ENCODE measurements around the gene TRMT1L.
A peak's percentile ranks its signal among the peaks of the same experiment; 100 is the strongest.
"Not testable (repeated sequence)": the region's sequence is repeated elsewhere in the genome, so short reads cannot be mapped to it uniquely, and the experiment has no call there.

Gene TRMT1L, protein sequence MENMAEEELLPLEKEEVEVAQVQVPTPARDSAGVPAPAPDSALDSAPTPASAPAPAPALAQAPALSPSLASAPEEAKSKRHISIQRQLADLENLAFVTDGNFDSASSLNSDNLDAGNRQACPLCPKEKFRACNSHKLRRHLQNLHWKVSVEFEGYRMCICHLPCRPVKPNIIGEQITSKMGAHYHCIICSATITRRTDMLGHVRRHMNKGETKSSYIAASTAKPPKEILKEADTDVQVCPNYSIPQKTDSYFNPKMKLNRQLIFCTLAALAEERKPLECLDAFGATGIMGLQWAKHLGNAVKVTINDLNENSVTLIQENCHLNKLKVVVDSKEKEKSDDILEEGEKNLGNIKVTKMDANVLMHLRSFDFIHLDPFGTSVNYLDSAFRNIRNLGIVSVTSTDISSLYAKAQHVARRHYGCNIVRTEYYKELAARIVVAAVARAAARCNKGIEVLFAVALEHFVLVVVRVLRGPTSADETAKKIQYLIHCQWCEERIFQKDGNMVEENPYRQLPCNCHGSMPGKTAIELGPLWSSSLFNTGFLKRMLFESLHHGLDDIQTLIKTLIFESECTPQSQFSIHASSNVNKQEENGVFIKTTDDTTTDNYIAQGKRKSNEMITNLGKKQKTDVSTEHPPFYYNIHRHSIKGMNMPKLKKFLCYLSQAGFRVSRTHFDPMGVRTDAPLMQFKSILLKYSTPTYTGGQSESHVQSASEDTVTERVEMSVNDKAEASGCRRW

DNA sequence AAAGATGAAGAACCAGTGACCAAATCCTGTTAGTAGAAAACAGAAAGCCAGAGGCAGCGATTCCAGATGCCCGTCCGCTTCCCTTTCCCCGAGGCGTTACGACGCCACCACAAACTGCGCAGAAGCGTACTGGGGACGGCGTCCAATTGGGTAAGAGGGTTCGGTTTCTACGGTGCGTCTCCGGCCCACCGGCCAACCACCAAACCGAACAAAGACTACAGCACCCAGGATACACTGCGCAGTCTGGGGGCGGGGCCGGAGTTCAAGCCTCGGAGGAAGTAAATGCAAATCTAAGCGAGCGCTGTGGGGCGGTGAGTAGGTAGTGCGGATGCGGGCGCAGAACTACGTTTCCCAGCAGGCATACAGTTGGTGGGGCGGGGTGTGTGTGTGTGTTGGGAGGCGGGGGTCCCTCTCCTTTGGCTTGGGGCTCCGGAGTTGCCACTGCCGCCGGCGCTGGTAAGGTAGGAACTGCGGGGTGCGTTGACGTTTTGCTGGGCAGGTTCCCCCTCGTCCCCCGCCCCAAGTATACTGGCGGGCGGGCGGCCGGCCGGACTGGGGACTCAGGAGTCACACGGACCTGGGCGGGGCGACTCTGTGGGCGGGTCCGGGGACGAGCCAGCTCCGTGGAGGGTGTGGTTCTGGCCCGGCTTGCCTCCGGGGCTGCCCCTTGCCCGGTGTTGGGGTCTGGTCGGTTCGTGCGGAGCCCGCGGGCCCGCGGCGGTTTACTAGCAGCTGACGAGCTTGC is at the start of gene TRMT1L, which contains the start of gene SWT1:
TRMT1L (minus strand) TSS at position 100 of the 745 bp plus-strand sequence. CDS start 241 bp downstream, outside the sequence.
SWT1 (plus strand) TSS at position 314 of the 745 bp plus-strand sequence. CDS start 3,675 bp downstream, outside the sequence.
- DNase-seq, result peak; percentile 99

DNA sequence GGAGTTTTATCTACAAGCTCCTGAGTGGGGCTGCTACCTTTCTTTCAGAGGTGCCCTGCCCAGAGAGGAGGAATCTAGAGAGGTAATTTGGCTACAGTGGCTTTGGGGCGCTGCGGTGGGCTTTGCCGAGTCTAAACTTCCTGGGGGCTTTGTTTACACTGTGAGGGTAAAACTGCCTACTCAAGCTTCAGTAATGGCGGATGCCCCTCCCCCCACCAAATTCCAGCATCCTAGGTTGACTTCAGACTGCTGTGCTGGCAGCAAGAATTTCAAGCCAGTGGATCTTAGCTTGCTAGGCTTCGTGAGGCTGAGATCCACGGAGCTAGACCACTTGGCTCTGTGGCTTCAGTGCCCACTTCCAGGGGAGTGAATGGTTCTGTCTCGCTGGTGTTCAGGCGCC is 44.1 kb upstream of the TRMT1L start:
- DNase-seq, result no peak

DNA sequence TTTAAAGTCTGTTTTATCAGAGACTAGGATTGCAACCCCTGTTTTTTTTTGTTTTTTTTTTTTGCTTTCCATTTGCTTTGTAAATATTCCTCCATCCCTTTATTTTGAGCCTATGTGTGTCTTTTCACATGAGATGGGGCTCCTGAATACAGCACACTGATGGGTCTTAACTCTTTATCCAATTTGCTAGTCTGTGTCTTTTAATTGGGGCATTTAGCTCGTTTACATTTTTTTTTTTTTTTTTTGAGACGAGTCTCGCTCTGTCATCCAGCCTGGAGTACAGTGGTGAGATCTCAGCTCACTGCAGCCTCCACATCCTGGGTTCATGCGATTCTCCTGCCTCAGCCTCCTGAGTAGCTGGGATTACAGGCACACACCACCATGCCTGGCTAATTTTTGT is 42.0 kb upstream of the TRMT1L start:
- not testable (repeated sequence) for DNase-seq

DNA sequence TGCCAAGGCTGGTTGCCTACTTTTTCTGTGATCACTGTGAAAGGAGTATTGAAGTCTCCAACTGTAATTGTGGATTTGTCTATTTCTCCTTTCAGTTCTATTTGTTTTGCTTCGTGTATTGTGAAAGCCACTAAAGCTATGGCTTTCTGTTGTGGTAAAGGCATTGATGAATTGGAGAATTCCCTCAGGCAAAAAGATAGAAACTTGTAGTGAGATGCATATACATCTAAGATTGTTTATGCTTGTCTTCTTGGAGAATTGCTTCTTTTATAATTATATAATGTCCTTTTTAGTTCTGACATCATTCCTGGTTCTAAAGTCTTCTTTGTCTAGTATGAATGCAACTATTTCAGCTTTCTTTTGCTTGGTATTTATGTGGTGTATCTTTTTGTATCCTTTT is 37.0 kb upstream of the TRMT1L start:
- DNase-seq, result no peak

DNA sequence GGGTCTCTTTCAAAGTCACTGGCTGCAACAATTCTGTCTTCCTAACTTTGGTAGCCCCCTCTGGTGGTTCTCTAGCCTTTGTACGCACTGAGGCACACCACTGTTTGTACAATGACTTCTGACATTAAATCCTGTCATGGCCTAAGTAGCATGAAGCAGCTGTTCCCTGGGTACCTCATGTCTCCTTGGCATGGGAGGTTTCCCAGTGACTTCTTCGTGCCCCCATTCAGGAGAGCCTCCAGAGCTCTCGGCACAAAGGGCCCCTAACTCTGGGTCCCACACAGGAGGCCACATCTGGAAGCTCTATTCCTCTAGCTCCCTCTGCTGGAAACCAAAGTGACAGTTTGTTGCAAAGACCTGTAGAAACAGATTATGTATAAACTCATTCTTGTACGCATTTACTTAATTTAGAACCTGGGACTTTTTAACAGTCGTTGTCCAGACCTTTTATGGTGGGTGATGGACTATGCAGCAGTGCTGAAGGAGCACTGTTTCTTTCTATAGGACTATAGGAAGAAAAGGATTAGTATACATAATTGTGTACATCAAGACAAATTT is 13.6 kb upstream of the TRMT1L start:
- peak; percentile 78 for DNase-seq

DNA sequence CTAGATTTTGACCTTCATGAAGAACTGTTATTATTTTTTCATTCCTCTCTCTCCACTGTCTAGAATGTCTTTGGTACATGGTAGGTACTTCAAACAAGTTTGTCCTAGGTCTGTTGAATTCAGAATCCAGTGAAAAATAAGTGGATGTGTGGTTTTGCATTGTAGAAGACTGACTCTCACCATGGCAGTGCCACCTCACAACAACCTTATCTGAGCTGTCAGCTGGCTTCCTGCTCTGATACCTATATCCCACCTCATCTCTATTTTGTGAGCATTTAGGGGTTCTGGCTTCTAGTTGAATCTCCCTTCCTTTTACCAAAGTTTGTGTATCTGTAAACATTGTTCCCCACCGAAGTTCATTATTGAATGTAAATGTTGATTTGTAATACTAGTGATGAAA is 9.4 kb upstream of the TRMT1L start:
- DNase-seq, result no peak

DNA sequence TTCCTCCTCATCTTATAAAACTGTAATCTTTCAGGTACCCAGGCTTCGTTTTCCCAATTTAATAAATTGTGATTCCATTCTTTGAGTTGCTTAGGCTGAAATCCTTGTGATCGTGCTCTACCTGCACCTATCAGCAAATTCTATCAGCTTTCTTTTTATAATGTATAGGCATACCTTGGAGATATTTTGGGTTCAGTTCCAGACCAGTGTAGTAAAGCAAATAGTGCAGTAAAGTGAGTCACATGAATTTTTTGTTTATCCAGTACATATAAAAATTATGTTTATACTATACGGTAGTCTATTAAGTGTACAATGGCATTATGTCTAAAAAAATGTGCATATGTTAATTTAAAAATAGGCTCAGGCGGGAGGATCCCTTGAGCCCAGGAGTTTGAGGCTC is 5.7 kb upstream of the TRMT1L start:
- no peak for DNase-seq

DNA sequence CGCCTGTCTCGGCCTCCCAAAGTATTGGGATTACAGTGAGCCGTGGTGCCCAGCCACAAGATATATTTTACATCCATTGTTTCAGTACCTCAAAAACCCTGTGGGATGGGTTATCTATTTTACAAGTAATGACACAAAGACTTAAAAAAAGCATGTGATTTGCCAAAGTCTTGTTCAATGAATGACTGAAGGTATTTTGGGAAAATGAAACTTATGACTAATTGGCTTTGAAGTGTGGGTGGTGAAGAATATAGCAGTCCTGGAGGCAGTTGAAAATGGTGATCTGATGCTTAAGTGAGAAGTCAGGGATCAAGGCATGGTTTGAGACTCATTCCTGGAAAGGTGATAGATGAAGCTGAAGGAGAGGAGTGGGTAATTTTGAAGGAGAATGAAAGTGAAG is 3.2 kb upstream of the TRMT1L start:
- DNase-seq, result no peak

DNA sequence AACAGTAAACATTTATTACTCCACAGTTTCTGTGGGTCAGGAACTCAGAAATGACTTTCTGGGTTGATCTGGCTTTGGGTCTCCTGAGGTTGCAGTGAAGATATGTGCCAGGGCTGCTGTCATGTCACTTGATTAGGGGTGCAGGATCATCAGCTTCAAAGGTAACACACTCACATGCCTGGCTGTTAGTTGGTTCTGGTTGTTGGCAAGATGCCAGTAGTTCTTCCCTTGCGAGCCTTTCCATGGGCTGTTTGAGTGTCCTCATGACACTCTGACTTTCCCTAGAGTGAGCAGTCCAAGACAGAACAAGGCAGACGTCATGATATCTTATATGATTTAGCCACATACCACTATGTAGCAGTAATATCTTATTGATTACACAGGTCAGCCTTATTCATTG is 2.0 kb upstream of the TRMT1L start:
- no peak for DNase-seq

DNA sequence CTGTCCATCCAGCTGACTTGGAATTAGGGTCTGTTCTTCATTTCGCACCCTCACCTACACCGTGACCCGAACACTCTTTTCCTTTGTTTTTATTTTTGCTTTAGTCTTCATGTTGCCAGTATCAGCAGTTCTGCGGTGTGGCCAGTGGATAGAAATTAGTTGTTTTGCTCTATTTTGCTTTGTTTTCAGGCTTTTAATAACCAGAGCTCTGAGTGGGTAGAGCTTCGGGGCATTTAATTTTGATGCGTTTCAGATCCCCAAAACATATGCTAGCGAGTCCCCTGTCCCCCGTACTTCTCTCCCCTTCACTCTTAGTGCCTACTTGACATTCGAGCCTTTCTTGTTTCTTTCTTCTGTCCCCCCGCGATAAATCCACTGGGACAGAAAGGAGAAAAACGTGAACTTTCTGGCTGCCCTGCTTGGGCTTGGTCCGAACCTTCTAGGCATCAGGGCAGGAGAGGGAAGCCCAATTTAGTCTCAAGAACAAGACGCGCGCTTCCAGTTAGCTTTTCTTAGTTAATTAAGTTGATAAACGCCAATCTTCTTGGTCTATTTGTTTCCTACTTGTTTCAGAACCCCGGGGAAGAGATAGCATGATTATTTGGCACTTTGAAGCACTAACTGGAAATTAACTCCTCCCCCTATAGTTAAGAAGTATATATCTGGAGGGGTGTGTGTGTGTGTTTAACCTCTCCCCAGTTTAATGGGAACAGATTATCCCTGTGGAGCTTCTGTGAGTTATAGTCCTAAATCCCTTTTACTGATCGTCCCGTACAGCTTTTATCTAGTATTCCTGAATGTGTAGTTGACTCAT is 1.1 kb upstream of the TRMT1L start:
- no peak for DNase-seq

DNA sequence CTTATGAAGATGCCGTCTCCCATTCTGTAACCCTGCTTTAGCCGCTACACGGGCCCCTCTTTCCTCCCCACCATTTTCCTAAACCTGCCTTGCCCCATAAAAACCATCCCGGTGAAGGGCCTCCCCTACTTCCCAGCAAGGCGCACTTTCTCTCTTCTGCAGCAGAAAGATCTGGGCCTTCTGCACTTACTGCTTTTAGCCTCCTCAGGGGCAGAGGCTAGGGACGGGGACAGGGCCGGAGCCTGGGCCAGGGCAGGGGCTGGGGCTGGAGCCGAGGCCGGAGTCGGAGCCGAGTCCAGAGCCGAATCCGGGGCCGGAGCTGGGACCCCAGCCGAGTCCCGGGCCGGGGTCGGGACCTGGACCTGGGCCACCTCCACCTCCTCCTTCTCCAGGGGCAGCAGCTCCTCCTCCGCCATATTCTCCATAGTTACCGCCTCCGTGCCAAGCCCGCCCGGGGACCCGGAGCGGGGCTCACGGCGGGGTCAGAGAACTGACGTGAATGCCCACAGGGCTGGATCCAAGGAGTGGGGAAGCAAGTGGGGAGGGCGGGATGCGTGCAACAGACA is 382 bp downstream of the TRMT1L start:
- DNase-seq, result no peak

DNA sequence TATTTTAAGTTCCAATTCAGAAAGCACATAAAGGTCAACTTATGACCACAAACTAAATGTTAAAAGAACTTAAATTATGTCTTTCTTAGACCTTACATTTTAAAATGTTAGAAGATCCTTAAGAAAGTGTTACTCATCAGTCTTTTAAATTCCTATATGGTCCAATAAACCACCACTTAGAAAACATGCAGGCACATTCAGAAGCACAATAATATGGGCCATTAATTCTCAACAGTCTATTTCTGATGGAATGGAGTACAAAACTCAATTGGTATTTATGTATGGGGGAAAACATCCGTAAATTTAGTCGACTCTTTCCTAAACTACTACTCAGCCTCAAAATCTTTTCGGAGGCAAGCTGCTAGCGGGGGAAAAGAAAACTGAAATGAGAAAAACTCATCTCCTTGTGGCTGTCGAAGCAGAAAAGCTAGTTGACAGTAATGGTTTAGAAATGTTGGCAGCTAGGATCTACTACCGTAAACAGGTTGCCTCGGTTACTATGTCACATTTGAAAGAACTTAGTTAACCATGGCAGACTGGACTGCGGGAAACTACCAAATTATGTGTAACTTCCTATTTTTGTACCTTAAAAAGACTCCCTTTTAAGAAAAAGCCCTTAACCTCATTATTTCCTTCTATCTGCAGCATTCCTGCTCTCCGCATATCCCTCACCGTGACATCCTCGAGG is 1.0 kb downstream of the TRMT1L start:
- no peak for DNase-seq

DNA sequence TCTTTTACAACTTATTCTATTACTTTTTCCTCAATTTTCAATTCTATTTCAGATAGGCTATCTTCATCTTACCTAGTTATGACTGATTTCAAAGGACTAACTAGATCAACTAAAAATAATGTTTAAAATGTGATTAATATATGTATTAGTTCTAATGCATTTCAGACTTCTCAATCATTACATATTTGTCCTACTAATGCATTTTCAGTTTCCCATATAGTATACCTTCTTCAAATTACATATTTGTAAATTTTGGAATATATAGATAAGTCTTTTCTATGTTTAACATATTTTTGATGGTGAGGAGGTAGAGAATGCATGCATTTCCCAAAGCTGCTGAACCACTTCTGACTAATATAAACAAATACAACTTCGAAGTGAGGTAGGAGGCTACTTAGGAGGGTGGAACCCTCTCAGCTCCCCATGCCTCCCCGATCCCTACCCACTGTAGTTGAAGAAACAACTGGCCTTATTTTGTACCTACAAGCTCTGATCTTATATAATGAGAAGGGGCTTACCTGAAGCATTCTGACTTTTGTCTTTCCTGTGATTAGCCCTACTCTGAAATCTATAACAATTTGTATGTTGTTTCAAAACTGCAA is 1.7 kb downstream of the TRMT1L start:
- DNase-seq, result no peak

DNA sequence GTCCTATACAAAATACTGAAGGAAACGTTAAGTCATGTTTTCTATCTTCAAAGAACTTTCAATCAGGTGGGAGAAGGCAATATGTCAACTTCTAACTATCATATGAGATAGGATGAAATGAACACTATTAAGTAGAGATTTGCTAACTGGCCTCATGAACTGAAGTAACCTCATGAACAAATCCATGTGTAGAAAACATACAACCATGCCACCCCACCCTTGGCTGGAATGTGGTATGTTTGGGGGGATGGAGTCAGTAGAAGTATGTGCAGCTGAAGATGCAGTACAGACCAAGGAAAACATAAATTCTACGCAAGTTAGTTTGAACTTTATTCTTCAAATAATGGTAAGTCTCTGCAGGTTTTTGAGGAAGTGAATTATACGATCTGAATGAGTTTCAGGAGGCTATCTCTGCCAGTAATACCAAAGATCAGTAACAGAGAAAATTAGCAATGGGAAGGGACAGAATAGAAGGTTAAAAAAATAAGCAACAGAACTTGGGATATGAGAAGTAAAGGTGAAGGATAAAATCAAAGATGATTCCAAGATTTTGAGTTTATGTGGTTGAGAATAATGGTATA is 4.5 kb downstream of the TRMT1L start:
- DNase-seq, result no peak

DNA sequence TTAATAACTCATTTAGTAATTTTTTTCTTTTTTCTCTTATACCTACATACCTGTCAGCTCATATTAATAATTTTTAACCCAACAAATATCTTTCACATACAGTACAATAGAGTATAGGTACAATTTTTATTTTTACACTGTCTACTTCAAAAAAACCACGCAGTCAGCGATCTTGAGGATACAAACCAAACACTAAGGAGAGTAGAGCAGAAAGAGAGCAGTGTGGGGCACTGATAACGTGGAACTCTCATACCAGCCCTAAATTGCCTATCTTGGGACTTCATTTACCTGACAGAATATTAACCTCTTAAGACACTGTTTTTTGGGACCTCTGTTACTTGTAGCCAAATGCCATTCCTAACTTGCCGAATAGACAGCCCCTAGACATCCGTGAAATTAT is 5.5 kb downstream of the TRMT1L start:
- no peak for DNase-seq

DNA sequence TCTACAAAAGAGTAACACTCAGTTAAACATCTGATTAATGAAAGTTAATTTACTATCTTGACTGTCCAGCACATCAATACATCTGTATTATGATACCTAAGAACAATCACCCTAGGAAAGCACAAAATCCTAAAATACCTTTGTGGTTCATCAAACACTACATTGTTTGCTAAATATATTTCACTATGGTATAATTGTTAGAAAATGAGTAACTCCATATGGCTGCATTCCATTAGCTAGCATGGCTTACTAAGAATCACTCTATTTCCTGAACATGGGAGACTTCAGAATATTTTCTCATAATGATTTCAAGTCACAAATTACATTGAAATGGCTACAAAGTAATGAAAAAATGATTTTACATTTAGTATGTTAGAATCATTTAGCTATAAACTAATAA is 12.5 kb downstream of the TRMT1L start:
- DNase-seq, result no peak

DNA sequence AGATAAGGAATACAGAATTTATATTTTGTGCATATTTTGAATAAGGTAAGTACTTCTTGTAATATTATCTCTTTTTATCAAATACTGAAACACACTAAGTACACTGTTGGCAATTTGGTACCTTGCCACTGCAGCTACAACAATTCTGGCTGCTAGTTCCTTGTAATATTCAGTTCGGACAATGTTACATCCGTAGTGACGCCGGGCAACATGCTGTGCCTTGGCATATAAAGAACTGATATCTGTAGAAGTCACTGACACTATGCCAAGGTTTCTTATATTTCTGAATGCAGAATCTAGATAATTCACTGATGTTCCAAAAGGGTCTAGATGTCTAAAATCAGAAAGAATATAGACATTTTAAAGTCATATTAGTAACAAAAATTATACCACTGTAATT is 17.5 kb downstream of the TRMT1L start:
- DNase-seq, result no peak

DNA sequence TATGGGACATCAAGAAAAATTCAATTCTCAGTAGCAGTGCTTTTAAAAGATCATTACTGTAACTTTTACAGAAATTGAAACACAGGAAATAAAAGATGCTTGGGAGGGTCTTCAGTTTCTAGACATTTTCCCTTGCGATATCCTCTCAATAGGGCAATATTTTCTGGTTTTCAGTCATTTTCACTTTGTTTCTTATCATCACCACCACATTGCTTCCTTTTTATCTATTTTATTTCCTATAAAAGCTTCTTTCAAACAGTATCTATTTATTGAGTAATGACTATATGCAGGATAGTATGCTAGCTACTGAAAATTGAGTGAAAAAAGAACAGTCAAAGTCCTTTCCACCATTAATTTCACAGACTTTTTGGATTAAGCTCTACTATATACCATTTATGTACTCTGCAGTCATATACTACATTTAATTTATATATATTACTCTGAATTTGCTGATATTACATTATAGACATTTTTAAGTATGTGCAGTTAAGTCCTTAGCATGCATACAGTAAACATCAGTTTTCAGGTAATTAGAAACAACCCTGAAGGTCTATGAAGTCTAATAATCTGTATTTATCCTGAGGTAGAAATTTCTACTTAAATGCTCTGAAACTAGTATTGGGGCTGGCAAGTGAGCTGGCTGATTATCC is 18.7 kb downstream of the TRMT1L start:
- no peak for DNase-seq

DNA sequence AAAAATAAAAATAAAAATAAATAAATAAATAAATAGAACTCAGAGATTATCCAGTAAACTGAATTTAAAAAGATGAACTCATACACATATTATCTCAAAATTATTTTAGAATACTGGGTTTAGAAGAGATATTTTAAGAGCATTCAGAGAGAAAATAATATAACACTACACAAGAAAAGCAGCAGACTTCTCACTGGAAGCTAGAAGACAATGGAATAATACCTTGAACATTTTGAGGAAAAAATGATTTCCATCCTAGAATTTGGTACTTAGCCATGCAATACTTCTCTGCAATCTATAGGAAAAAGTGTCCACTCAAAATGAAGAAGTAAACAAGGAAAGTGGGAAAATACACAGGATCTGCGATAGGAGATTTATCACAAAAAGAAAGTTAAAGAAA is 24.2 kb downstream of the TRMT1L start:
- no peak for DNase-seq

DNA sequence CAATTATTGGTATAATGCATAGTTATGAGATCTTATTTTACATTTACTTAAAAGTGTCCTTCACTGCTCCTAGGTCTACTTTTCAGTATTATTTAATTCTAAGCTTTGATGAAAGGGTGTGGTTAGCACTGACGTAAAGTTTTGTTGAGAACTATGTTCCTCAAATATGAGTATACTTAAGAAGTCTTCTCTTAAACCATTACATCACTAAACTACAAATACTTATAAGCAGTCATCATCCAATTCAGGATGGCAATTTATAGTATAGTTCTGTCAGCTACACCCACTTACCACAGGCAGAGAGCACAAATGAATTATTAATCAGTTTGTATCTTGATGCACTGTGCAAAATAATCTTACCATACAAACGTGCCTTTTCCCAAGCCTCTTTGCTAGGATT is 27.0 kb downstream of the TRMT1L start:
- DNase-seq, result no peak

All from NCI-H1694 (cell line).